ENCODE results near the gene PET100.
A peak's percentile ranks its signal among the peaks of the same experiment; 100 is the strongest.
"Not testable (repeated sequence)": the region's sequence is repeated elsewhere in the genome, so short reads cannot be mapped to it uniquely, and the experiment has no call there.

The PET100 gene

GRCh38 chr19:7637374-7638256, 8.0 kb downstream of the PET100 start:
- H3K27ac Mint-ChIP-seq: peak overlapping the region; percentile 97
- H3K27me3 Mint-ChIP-seq: no peaks in the 10 kb centered on the region
- H3K4me1 Mint-ChIP-seq: peaks cover 57% of the 10 kb centered on the region
- peaks cover 4% of the 10 kb centered on the region for H3K9me3 Mint-ChIP-seq
- H3K4me3 Mint-ChIP-seq: peak overlapping the region; percentile 91
- ATAC-seq: peak; percentile 1
- peaks cover 35% of the 10 kb centered on the region for H3K36me3 Mint-ChIP-seq

- Mint-ChIP-seq H3K4me3 (no peak overlapping the region), H3K27ac (no peak overlapping the region)
These were observed 9.3 kb downstream of the PET100 start for GRCh38 chr19:7638802-7639465.

GRCh38 chr19:7639863-7640348, 10.3 kb downstream of the PET100 start:
- Mint-ChIP-seq H3K9me3 (peaks cover 4% of the 10 kb centered on the region), H3K36me3 (peaks cover 52% of the 10 kb centered on the region), H3K27ac (no peak overlapping the region), H3K4me3 (no peak overlapping the region), H3K27me3 (no peaks in the 10 kb centered on the region), H3K4me1 (peaks cover 52% of the 10 kb centered on the region)
- no peak for ATAC-seq

More at GRCh38 chr19:7638802-7639465, 9.3 kb downstream of the PET100 start:
- H3K9me3 Mint-ChIP-seq: peaks cover 4% of the 10 kb centered on the region
- peaks cover 55% of the 10 kb centered on the region for H3K4me1 Mint-ChIP-seq
- no peaks in the 10 kb centered on the region for H3K27me3 Mint-ChIP-seq
- H3K36me3 Mint-ChIP-seq: peaks cover 43% of the 10 kb centered on the region
- ATAC-seq: no peak

GRCh38 chr19:7640803-7641202, 11.2 kb downstream of the PET100 start:
- peaks cover 58% of the 10 kb centered on the region for H3K36me3 Mint-ChIP-seq
- peaks cover 46% of the 10 kb centered on the region for H3K4me1 Mint-ChIP-seq
- no peak overlapping the region for H3K27ac Mint-ChIP-seq

GRCh38 chr19:7641290-7642276, 12.0 kb downstream of the PET100 start:
- H3K36me3 Mint-ChIP-seq: peaks cover 66% of the 10 kb centered on the region
- no peak overlapping the region for H3K27ac Mint-ChIP-seq
- no peaks in the 10 kb centered on the region for H3K27me3 Mint-ChIP-seq
- peaks cover 4% of the 10 kb centered on the region for H3K9me3 Mint-ChIP-seq
- no peak overlapping the region for H3K4me3 Mint-ChIP-seq
- H3K4me1 Mint-ChIP-seq: peaks cover 39% of the 10 kb centered on the region
- ATAC-seq: no peak

More at GRCh38 chr19:7640803-7641202, 11.2 kb downstream of the PET100 start:
- Mint-ChIP-seq H3K27me3 (no peaks in the 10 kb centered on the region), H3K9me3 (peaks cover 4% of the 10 kb centered on the region), H3K4me3 (no peak overlapping the region)
- ATAC-seq: no peak

GRCh38 chr19:7642295-7643030, 12.9 kb downstream of the PET100 start:
- peaks cover 4% of the 10 kb centered on the region for H3K9me3 Mint-ChIP-seq
- H3K27ac Mint-ChIP-seq: no peak overlapping the region
- no peak for ATAC-seq
- no peaks in the 10 kb centered on the region for H3K27me3 Mint-ChIP-seq
- H3K4me1 Mint-ChIP-seq: peaks cover 34% of the 10 kb centered on the region
- H3K4me3 Mint-ChIP-seq: no peak overlapping the region
- peaks cover 70% of the 10 kb centered on the region for H3K36me3 Mint-ChIP-seq

GRCh38 chr19:7643031-7643415, 13.4 kb downstream of the PET100 start:
- ATAC-seq: no peak
- Mint-ChIP-seq H3K4me1 (peaks cover 28% of the 10 kb centered on the region), H3K36me3 (peaks cover 75% of the 10 kb centered on the region), H3K4me3 (no peak overlapping the region), H3K27me3 (no peaks in the 10 kb centered on the region), H3K27ac (no peak overlapping the region), H3K9me3 (peaks cover 4% of the 10 kb centered on the region)

- Mint-ChIP-seq H3K36me3 (peaks cover 75% of the 10 kb centered on the region), H3K4me1 (peaks cover 20% of the 10 kb centered on the region)
- H3K27me3 Mint-ChIP-seq, ATAC-seq, H3K9me3 Mint-ChIP-seq, H3K27ac Mint-ChIP-seq, H3K4me3 Mint-ChIP-seq: not testable (repeated sequence)
These were observed 14.3 kb downstream of the PET100 start for GRCh38 chr19:7643629-7644549.

- H3K4me1 Mint-ChIP-seq: peaks cover 13% of the 10 kb centered on the region
- H3K36me3 Mint-ChIP-seq: peaks cover 70% of the 10 kb centered on the region
- H3K9me3 Mint-ChIP-seq: peaks cover 4% of the 10 kb centered on the region
- no peak overlapping the region for H3K27ac Mint-ChIP-seq
- no peak overlapping the region for H3K4me3 Mint-ChIP-seq
- no peaks in the 10 kb centered on the region for H3K27me3 Mint-ChIP-seq
- no peak for ATAC-seq
These were observed 14.9 kb downstream of the PET100 start for GRCh38 chr19:7644550-7644877.

GRCh38 chr19:7645163-7645562, 15.6 kb downstream of the PET100 start:
- Mint-ChIP-seq H3K27me3 (no peaks in the 10 kb centered on the region), H3K9me3 (peaks cover under 1% of the 10 kb centered on the region), H3K4me3 (no peak overlapping the region), H3K4me1 (peaks cover 7% of the 10 kb centered on the region), H3K27ac (no peak overlapping the region), H3K36me3 (peaks cover 63% of the 10 kb centered on the region)
- ATAC-seq: no peak

GRCh38 chr19:7645656-7646425, 16.2 kb downstream of the PET100 start:
- ATAC-seq: no peak
- Mint-ChIP-seq H3K36me3 (peaks cover 60% of the 10 kb centered on the region), H3K9me3 (no peaks in the 10 kb centered on the region), H3K27ac (no peak overlapping the region), H3K27me3 (no peaks in the 10 kb centered on the region), H3K4me1 (peaks cover 5% of the 10 kb centered on the region), H3K4me3 (no peak overlapping the region)

- H3K27ac Mint-ChIP-seq: no peak overlapping the region
- peaks cover 5% of the 10 kb centered on the region for H3K4me1 Mint-ChIP-seq
- no peak overlapping the region for H3K4me3 Mint-ChIP-seq
- no peak for ATAC-seq
- H3K27me3 Mint-ChIP-seq: no peaks in the 10 kb centered on the region
- peaks cover 59% of the 10 kb centered on the region for H3K36me3 Mint-ChIP-seq
- no peaks in the 10 kb centered on the region for H3K9me3 Mint-ChIP-seq
These were observed 16.8 kb downstream of the PET100 start for GRCh38 chr19:7646426-7646700.

GRCh38 chr19:7647156-7647555, 17.6 kb downstream of the PET100 start:
- H3K4me3 Mint-ChIP-seq: no peak overlapping the region
- H3K9me3 Mint-ChIP-seq: no peaks in the 10 kb centered on the region
- no peak overlapping the region for H3K27ac Mint-ChIP-seq
- H3K4me1 Mint-ChIP-seq: peaks cover 2% of the 10 kb centered on the region
- ATAC-seq: no peak
- H3K36me3 Mint-ChIP-seq: peaks cover 51% of the 10 kb centered on the region
- H3K27me3 Mint-ChIP-seq: no peaks in the 10 kb centered on the region

All from stimulated activated memory B cell treated with anti-CD40 and anti-IgM and Interleukin-4, amounts not matched to agents 10 μg/mL and 1 μg/mL and 100 μg/mL, for 72 hours (primary cell).